KOPT-K1 (cell line): ENCODE data around the gene CAMK1D.
"Not testable (repeated sequence)": the region's sequence is repeated elsewhere in the genome, so short reads cannot be mapped to it uniquely, and the experiment has no call there.

ENCODE experiments used
- H3K27ac ChIP-seq: fragments of 200-600 bp; sonication (generic); 2 replicates; pipeline ENCODE4 v1.5.1; 2016; ENCODE audit warnings: antibody characterized with exemption, mild to moderate bottlenecking, low read depth, low read length; ENCODE audit not compliant: poor library complexity, severe bottlenecking
- H3K36me3 ChIP-seq: fragments of 200-600 bp; sonication (generic); 2 replicates; pipeline ENCODE4 v1.5.1; 2017; ENCODE audit warnings: antibody characterized with exemption, mild to moderate bottlenecking, low read length, moderate library complexity; ENCODE audit not compliant: insufficient read depth
- H3K9me3 ChIP-seq: fragments of 200-600 bp; sonication (generic); 2 replicates; pipeline ENCODE4 v1.5.1; 2017; ENCODE audit warnings: antibody characterized with exemption, low read length, mild to moderate bottlenecking; ENCODE audit not compliant: insufficient read depth, poor library complexity, severe bottlenecking

CAMK1D gene

DNA sequence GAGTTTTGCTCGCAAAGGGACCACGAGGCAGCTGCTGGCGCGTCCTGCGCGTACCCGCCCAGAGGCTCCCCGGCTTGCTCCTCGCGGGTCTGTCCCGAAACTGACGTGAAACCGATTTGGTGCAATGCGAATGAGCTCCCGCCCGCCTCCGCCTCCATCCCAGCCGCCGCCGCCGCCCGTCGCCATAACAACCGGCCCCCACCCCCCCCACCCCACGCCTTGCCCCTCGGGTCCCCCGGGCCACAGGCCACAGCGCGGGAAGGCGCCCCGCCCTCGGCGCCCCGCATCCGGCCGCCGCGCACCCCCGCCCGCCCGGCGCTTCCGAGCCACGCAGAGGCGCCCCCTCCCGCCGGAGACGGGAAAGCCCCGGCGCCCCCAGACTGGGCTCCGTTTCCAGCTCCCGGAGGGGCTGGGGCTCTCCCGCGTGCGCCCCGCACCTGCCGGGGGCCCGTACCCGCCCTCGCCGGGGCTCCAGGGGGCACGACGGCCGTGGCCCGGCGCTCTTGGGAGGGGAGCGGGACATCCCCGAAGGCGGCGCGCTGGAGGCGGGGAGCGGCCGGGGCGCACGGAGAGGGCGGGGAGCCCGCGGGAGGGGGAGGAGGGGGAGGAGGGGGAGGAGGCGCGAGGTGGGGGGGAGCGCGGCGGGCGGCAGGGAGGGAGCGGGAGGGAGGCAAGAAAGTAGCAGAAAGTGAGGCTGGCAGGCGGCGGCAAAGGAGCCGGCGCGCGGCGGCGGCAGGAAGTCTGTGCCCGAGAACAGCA, at the start of gene CAMK1D:
CAMK1D (plus strand) TSS at position 678 of the 759 bp plus-strand sequence.
- Histone ChIP-seq H3K27ac (peak within 1 kb of the TSS; percentile 73), H3K36me3 (no peaks in the 10 kb centered on the region)

DNA sequence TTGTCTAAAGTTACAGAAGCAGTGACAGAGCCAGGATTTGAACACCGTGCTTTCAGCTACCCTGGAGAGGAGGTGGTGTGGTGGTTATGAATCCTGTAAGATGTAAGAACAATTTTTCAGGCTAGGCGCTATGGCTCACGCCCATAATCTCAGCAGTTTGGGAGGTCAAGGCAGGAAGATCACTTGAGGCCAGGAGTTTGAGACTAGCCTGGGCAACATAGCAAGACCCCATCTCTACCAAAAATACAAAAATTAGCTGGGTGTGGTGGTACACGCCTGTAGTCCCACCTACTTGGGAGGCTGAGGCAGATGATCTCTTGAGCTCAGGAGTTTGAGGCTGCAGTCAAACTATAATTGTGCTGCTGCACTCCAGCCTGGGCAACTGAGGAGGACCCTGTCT, 48.3 kb upstream of the CAMK1D start:
- H3K27ac ChIP-seq, H3K36me3 ChIP-seq: not testable (repeated sequence)

More for the DNA sequence above, at the start of gene CAMK1D:
- H3K9me3 ChIP-seq, result no peaks in the 10 kb centered on the region

DNA sequence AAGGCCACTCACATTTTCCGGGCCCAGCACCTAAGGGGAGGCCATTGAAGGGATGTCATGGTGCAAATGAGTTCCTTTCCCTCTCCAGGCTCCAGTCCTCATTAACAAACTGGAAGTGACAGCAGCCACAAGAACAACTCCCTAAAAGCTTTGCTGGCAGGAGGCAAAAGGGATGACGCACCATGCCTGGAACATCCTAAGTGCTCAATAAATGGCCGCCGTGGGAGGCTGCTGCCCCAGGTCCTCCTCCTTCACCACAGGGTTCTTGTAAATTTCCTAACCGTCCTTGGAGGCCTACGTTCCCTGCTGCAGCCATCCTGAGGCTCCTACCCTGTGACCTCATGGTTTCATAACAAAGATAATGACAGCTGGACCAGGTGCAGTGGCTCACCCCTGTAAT, 41.3 kb upstream of the CAMK1D start:
- H3K27ac ChIP-seq, result no peak overlapping the region
- H3K36me3 ChIP-seq, result no peaks in the 10 kb centered on the region
- H3K9me3 ChIP-seq, result no peaks in the 10 kb centered on the region

More for the DNA sequence above, 48.3 kb upstream of the CAMK1D start:
- not testable (repeated sequence) for H3K9me3 ChIP-seq

DNA sequence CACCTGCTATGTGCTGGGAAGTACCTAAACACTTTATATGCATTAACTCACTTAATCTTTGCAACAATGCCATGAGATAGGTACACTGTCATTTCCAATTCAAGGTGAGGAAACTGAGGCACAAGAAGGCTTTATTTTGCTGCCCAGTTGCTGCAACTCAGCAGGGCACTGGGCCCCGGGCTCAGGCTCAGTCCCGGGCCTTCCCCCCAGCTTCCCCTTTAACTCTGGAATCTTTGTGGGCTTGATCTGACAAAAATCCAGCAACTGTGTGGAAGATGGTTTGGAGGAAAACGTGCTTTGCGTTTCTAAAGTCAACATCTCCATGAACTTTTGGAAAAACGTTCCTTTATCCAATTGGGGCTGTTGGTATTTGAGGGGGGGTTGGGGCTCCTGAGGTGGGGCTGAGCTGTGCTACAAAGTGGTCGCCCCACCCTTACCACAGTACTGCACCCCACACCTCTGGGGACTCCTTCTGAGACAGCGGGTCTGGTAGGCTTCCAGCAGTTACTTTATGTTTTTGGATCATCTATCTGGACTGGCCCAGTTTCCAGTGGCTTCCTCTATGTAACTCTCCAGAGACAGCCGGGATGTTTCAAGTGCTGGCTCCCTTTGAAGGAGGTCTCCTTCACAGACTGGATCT, 40.5 kb upstream of the CAMK1D start:
- no peaks in the 10 kb centered on the region for H3K9me3 ChIP-seq
- H3K36me3 ChIP-seq, result no peaks in the 10 kb centered on the region
- no peak overlapping the region for H3K27ac ChIP-seq

DNA sequence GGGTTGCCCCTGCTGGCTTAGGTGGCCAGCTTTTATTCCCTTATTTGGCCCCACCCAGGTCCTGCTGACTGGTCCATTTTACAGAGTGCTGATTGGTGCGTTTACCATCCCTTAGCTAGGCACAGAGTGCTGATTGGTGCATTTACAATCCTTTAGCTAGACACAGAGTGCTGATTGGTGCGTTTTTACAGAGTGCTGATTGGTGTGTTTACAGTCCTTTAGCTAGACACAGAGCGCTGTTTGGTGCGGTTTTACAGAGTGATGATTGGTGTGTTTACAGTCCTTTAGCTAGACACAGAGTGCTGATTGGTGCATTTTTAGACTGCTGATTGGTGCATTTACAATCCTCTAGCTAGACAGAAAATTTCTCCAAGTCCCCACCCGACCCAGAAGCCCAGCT, 39.6 kb upstream of the CAMK1D start:
- H3K9me3 ChIP-seq, H3K36me3 ChIP-seq, H3K27ac ChIP-seq: not testable (repeated sequence)

DNA sequence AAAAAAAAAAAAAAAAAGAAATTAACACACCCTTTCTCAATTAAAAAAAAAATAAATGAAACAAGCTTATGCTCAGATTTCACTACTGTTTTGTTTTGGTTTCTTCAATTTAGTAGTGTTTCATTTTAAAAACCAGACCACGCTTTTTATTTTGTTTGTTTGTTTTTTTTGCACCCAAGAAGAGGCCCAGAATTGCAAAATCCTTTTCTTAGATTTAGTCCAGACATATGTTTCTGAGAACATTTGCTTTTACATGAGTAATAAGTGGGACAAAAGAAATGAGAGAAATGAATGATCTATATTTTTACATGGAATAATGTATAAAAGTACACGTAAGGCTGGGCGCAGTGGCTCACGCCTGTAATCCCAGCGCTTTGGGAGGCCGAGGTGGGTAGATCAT, 34.5 kb upstream of the CAMK1D start:
- no peaks in the 10 kb centered on the region for H3K9me3 ChIP-seq
- H3K27ac ChIP-seq, result no peak overlapping the region
- H3K36me3 ChIP-seq, result no peaks in the 10 kb centered on the region

DNA sequence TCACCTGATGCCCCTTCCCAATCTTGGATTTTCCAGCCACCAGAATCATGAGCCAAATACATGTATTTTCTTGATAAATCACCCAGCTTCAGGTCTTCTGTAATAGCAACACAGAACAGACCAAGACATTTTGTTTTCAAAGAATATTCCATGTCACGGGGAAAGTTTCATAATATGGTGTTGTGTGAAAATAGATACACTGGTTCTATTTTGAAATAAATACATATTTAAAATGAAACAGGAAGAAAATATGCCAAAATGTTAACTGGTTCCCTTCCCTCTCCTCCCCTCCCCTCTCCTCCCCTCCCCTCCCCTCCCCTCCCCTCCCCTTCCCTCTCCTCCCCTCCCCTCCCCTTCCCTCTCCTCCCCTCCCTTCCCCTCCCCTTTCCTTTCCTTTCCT, 30.3 kb upstream of the CAMK1D start:
- no peaks in the 10 kb centered on the region for H3K9me3 ChIP-seq
- no peaks in the 10 kb centered on the region for H3K36me3 ChIP-seq
- no peak overlapping the region for H3K27ac ChIP-seq

DNA sequence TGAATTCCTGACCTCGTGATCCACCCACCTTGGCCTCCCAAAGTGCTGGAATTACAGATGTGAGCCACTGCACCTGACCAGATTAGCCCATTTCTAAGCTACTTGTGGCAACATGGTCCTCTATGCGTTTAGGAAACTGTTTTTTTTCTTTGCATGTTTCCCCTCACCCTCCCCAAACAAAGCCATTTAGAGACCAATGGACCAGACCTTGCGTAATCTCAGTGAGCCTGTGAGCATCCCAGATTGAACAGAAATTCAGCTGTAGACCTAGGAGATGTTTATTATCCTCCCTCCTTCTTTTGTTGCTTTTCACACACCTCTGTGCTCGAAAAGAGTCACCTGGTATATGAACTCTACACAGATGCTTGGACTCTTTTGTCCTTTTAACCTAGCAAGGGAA, 28.5 kb upstream of the CAMK1D start:
- H3K27ac ChIP-seq, result no peak overlapping the region
- H3K36me3 ChIP-seq, result no peaks in the 10 kb centered on the region
- H3K9me3 ChIP-seq, result no peaks in the 10 kb centered on the region

DNA sequence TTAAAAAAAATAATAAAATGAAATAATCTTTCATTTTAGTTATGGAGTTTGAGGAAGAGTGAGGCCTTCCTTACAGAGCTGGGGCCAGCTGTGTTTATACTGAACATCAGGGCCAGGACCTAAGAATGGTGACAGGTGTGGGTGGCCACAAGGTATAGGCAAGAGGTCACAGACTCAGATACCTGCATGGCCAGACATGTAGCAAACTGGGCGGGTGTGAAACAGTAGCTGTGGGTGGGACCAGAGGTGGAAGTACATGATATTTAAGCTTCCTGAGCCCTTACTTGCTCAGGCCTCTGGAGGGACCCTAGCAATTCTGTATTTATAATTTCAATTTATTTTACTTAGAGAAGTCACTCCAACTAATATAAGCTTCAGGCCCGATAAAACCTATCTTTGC, 27.7 kb upstream of the CAMK1D start:
- no peaks in the 10 kb centered on the region for H3K9me3 ChIP-seq
- no peaks in the 10 kb centered on the region for H3K36me3 ChIP-seq
- no peak overlapping the region for H3K27ac ChIP-seq

DNA sequence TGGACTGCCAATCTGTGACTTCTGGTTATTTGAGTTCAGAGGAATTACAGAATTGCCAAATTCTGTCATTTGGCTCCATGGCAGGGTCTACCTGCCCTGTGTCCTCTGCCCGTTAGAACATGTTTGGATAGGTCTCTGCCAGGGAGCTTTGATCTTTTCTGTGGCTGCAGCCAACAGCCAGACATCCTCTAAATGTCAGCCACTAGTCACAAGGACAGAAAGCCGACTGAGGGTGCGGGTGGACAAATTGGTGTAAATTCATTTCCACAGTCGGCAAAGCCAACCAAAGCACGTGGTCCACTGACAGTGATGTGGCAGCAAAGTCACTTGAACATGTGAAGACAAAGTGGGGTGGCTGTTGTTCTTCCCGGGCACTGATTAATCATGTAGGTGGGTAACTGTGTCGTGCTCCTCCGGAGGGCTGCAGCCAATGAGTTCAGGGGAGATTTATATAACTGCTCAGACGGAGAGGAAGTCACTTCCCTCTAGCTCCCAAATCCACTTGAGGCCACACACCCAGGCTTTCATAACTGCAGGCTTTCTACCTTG, 26.7 kb upstream of the CAMK1D start:
- H3K9me3 ChIP-seq, result no peaks in the 10 kb centered on the region
- H3K27ac ChIP-seq, result no peak overlapping the region
- H3K36me3 ChIP-seq, result no peaks in the 10 kb centered on the region

DNA sequence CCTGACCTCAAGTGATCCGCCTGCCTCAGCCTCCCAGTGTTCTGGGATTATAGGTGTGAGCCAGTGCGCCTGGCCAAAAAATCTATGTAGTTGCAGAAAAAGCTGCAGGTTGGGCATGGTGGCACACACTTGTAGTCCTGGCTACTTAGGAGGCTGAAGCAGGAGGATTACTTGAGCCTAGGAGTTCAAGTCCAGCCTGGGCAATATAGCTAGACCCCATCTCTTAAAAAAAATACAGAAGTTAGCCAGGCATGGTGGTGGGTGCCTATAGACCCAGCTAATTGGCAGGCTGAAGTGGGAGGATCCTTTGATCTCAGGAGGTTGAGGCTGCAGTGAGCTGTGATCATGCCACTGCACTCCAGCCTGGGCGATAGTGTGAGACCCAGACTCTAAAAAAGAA, 24.8 kb upstream of the CAMK1D start:
- no peaks in the 10 kb centered on the region for H3K36me3 ChIP-seq
- no peaks in the 10 kb centered on the region for H3K9me3 ChIP-seq
- H3K27ac ChIP-seq, result no peak overlapping the region

DNA sequence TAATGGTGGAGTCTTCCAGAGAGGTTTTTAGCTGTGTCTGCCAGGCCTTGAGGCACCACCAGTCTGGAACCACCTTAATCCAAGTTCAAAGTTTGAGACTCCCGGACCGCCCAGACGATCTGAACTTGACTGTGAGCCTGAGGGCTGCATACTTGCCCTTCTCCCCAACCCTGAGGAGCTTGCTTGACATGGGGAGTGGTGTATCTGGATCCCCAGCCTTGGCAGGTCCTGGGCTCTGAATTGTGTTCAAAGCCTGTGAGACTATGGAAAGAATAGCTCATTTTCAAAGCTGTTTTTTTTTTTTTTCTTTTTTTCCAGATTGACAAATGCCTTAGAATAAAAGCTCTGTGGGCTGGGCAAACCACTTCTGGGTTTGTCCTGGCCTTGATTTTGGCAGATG, 22.3 kb upstream of the CAMK1D start:
- Histone ChIP-seq H3K27ac (no peak overlapping the region), H3K9me3 (no peaks in the 10 kb centered on the region), H3K36me3 (no peaks in the 10 kb centered on the region)

DNA sequence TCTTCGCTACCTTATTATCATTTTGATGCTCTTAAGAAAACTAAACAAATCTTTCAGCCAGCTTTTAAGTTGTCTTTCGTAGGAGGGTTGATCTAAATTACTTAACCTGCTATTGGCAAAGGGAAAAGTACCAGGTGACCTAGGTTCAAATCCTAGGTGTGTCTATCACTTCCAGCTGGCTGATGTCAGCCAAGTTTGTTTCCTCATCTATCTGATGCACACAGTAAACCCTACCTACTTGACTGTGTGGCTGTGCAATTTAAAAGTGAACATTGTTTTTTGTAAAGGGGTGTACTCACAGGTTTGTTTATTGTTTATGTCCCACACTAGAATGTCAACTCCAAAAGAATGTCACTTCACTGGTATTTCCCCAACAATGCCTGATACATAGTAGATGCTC, 21.9 kb upstream of the CAMK1D start:
- H3K9me3 ChIP-seq, result no peaks in the 10 kb centered on the region
- H3K36me3 ChIP-seq, result no peaks in the 10 kb centered on the region
- H3K27ac ChIP-seq, result no peak overlapping the region

DNA sequence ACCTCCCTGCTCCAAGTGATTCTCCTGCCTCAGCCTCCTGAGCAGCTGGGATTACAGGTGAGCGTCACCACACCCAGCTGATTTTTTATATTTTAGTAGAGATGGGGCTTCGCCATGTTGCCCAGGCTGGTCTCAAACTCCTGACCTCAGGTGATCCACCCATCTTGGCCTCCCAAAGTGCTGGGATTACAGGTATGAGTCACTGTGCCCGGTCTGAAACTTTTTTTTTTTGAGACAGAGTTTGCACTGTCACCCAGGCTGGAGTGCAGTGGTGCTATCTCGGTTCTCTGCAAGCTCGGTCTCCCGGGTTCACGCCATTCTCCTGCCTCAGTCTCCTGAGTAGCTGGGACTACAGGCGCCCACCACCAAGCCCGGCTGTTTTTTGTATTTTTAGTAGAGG, 21.0 kb upstream of the CAMK1D start:
- not testable (repeated sequence) for H3K9me3 ChIP-seq, H3K27ac ChIP-seq, H3K36me3 ChIP-seq

DNA sequence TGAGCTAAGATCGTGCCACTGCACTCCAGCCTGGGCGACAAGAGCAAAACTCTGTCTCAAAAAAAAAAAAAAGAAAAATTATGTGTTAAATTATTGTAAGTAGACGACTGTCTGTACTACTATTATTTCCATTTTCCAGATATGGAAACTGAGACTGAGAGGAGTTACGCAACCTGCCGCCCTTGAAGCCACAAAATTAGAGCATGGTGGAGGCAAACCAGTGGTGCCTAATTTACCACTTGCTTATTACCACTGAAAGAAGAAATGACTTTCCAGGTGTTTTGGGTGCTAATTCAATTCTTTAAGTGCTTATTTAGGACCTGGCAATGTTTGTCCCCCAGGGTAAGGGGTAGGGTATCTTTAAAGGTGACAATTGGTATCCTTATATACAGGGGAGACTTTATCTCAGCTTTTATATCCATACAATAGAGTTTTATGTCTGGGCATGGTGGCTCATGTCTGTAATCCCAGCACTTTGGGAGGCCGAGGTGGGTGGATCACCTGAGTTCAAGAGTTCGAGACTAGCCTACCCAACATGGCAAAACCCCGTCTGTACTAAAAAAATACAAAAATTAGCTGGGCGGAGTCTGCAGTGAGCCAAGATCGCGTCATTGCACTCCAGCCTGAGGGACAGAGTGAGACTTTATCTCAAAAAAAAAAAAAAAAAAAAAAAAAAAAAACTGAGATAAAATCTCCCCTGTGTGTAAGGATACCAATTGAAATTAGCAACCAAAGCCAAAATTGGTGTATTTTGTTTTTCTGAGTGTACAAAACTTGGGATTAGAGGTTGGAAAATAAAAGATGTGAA, 16.6 kb upstream of the CAMK1D start:
- Histone ChIP-seq H3K9me3 (no peaks in the 10 kb centered on the region), H3K27ac (no peak overlapping the region), H3K36me3 (no peaks in the 10 kb centered on the region)
